ENCODE measurements around the gene EML1. TPM values are rescaled to one million over a fixed set of nuclear protein-coding genes. Genes with fewer than 3 reads are reported as not detected.

EML1 gene
- total RNA-seq, 2 experiments from 2014 or later = not detected

DNA sequence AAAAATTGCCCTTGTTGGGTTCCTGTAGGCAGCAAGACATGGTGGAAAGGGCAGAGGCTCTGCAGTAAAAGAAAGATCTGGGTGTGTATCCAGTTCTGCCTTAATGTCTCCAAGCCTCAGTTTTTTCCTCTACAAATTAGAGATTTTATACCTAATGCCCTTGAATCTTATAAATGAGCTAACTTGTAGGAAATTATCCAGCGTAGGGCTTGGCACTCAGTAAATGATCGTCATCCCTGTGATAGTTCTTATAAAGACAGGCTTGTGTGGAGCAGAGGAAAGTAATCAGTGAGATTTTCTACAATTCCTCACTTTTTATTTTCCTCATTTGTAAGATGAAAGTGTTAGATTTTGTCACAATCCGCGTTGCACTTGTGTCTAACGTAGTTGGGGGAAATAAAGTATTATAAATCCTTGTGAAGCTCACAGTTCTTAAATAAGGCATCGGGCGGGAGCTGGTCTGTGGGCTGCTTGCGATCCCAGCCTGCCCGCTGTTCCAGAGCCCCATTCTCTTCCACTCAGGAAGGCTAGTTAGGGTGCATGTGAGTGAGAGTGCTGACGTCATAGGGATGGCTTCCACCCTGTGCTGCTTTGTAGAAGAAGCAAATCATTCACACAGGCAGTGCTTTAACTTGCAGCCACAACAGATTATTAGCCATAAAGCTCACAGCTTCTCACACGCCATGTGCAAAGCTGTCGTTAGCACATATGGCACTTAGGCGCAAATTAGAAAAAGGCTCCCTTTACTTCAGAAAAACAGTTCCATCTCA lies 87.6 kb downstream of the EML1 start:
- Histone ChIP-seq H3K4me2 (ENCODE audit: low read length) (no peak overlapping the region), H3K4me1 (ENCODE audit: insufficient read depth, low read length, poor library complexity, severe bottlenecking) (no peaks in the 10 kb centered on the region), H3K79me2 (ENCODE audit: insufficient read depth, low read depth, low read length) (no peaks in the 10 kb centered on the region), H3K4me3 (ENCODE audit: low read depth, low read length, poor library complexity, severe bottlenecking) (no peak overlapping the region), H3K27ac (ENCODE audit: low read depth, low read length, poor library complexity, severe bottlenecking) (no peak overlapping the region), H2AFZ (ENCODE audit: low read length) (no peak overlapping the region), H3K36me3 (ENCODE audit: insufficient read depth, low read length) (no peaks in the 10 kb centered on the region), H4K20me1 (ENCODE audit: insufficient read depth, low read length) (no peaks in the 10 kb centered on the region), H3K9me3 (ENCODE audit: low read length) (no peaks in the 10 kb centered on the region), H3K9me2 (ENCODE audit: insufficient read depth, low read length) (no peaks in the 10 kb centered on the region)
- DNase-seq (ENCODE audit: low spot score) = no peak
- POLR2A ChIA-PET = interaction anchor here (0.5 kb wide), 1 partner anchor 1925 kb away, joined by 3 read pairs; no protein-coding TSS in a partner anchor
- CTCF ChIA-PET (ENCODE audit: unreplicated experiment) = interaction anchor here (0.6 kb wide), 1 partner anchor 151 kb away, joined by 3 read pairs; no protein-coding TSS in a partner anchor
- intact Hi-C loops (cut with micrococcal nuclease; ENCODE audit: unreplicated experiment) = no loop called here
- BruUV-seq (replicated peaks) = no TSS peak
- no peak for TF ChIP-seq EZH2phosphoT487 (IDR thresholded peaks at IDR 0.05; ENCODE audit: borderline replicate concordance, low read depth, low read length)
- TF ChIP-seq, protein P1, sequence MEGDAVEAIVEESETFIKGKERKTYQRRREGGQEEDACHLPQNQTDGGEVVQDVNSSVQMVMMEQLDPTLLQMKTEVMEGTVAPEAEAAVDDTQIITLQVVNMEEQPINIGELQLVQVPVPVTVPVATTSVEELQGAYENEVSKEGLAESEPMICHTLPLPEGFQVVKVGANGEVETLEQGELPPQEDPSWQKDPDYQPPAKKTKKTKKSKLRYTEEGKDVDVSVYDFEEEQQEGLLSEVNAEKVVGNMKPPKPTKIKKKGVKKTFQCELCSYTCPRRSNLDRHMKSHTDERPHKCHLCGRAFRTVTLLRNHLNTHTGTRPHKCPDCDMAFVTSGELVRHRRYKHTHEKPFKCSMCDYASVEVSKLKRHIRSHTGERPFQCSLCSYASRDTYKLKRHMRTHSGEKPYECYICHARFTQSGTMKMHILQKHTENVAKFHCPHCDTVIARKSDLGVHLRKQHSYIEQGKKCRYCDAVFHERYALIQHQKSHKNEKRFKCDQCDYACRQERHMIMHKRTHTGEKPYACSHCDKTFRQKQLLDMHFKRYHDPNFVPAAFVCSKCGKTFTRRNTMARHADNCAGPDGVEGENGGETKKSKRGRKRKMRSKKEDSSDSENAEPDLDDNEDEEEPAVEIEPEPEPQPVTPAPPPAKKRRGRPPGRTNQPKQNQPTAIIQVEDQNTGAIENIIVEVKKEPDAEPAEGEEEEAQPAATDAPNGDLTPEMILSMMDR (conservative IDR thresholded peaks at IDR 0.05; ENCODE audit: low read length) = no peak

DNA sequence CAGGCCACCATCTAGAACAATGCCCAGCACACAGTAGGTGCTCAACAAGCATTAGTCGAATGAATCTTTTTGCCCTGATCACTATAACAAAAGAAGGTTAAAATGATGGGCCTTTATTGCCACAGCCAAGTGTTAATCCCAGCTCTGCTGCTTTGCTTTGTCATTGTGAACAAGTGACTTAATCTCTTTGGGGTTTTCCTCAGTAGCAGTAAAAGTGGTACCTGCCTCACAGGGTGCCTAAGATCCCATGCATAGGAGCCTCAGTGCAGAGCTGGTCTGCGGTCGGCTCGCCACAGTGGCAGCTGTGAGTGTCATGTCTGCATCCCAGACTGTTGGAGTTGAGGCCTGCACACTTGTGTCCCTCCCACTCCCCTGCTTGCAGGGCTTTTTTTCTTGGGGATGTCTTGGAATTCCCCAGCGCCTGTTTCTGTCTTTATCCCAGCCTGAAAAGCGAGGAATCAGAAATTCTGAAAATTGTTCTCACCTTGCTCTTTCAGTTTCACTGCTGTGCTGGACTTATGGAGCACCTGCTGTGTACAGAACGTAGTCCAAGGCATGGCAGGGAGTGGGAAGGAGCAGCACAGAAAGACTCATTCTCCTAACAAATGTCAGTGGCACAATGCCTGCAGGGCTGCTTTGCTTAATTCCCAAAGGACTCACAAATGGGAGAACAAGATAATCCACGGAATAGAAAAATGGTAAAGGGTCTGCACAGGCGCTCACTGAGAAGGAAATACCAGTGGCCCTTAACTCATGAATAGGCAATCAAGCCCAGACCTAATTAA lies 90.8 kb downstream of the EML1 start:
- no peaks in the 10 kb centered on the region for H3K36me3 ChIP-seq (ENCODE audit: insufficient read depth, low read length)
- H3K4me1 ChIP-seq (ENCODE audit: insufficient read depth, low read length, poor library complexity, severe bottlenecking) = no peaks in the 10 kb centered on the region
- no peak overlapping the region for H2AFZ ChIP-seq (ENCODE audit: low read length)
- CTCF ChIA-PET (ENCODE audit: unreplicated experiment) = no interaction called here
- no peak overlapping the region for H3K27ac ChIP-seq (ENCODE audit: low read depth, low read length, poor library complexity, severe bottlenecking)
- no peak for TF ChIP-seq EZH2phosphoT487 (IDR thresholded peaks at IDR 0.05; ENCODE audit: borderline replicate concordance, low read depth, low read length)
- TF ChIP-seq, protein P1 (conservative IDR thresholded peaks at IDR 0.05; ENCODE audit: low read length) = no peak
- no peaks in the 10 kb centered on the region for H3K9me3 ChIP-seq (ENCODE audit: low read length)
- H3K9me2 ChIP-seq (ENCODE audit: insufficient read depth, low read length) = no peaks in the 10 kb centered on the region
- no peaks in the 10 kb centered on the region for H3K79me2 ChIP-seq (ENCODE audit: insufficient read depth, low read depth, low read length)
- no peak overlapping the region for H3K4me2 ChIP-seq (ENCODE audit: low read length)
- no TSS peak for BruUV-seq (replicated peaks)
- intact Hi-C loops (cut with micrococcal nuclease; ENCODE audit: unreplicated experiment) = loop anchor here (2.0 kb wide), 1 partner anchor 201 kb away; no protein-coding TSS in a partner anchor
- H4K20me1 ChIP-seq (ENCODE audit: insufficient read depth, low read length) = no peaks in the 10 kb centered on the region
- no peak for DNase-seq (ENCODE audit: low spot score)
- POLR2A ChIA-PET = interaction anchor here (0.5 kb wide), 1 partner anchor 34 kb away, joined by 3 read pairs; no protein-coding TSS in a partner anchor
- no peak overlapping the region for H3K4me3 ChIP-seq (ENCODE audit: low read depth, low read length, poor library complexity, severe bottlenecking)
